CD4-positive, alpha-beta T cell treated with Interleukin-2 at 100 ng/mL for 4 hours (primary cell): ENCODE data around the gene NLRC3.

Experiments used
- DNase-seq: peaks from one replicate; pipeline ENCODE4 v3.0.0-alpha.2; 2020; ENCODE audit warnings: low spot score

NLRC3 gene

GRCh38 chr16:3548445-3548844 lies 28.8 kb downstream of the NLRC3 start:
- no peak for DNase-seq

- DNase-seq, result no peak
These were observed 30.1 kb downstream of the NLRC3 start for GRCh38 chr16:3546986-3547682.

DNA sequence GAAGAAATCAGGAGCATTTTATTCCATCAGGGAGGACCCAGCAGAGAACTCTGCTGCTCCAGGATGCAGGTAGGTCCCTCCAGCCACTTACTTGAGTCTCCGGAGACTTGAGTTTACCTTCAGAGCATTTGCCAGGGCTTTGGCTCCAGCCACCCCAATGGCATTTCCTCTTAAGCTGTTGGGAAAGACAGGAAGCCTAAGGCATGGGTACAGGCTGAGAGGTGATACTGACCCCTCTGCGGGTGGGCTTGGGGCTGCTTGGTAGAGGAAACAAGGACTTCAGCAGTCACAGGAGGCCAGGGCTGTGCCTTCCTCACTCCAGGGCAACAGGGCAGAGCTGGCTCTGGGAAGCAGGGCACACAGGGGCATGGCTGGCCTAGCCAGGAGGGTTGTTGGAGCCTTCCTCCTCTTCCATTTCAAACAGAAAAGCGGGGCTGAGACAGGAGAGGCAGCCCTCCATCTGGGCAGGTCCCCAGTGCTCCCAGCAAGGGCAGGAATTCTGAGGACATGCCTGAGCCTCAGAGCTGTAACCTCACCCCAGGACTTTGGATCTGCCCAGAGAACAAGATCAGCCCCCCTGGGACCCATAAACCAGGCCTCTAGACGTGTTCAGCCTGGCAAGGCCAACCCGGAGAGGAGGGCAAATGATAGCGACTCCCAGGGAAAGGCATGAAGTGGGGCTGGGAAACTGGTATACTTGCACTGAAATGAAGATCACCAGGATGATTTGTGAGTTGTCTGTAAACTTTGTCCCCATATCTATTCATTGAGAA lies 34.4 kb downstream of the NLRC3 start:
- no peak for DNase-seq

- DNase-seq, result no peak
These were observed 35.6 kb downstream of the NLRC3 start for GRCh38 chr16:3541527-3542155.

DNA sequence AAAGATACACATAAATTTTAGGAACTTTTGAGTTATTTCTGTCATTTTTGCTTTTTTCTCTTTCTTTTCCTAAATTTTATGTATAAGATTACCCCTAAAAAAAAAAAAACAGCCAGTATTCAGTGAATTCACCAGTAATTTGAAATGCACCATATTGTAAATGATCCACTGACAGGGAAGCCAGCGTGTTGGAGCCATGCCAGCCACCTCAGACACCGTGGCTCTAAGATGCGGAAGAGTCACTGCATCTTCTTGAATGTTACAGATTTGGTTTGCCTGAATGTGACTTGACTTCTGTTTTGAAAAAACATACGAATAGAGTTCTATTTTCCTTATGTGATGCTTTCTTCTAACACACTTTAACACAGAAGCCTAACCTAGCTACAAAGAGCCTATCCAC lies 39.0 kb downstream of the NLRC3 start:
- DNase-seq, result no peak

DNA sequence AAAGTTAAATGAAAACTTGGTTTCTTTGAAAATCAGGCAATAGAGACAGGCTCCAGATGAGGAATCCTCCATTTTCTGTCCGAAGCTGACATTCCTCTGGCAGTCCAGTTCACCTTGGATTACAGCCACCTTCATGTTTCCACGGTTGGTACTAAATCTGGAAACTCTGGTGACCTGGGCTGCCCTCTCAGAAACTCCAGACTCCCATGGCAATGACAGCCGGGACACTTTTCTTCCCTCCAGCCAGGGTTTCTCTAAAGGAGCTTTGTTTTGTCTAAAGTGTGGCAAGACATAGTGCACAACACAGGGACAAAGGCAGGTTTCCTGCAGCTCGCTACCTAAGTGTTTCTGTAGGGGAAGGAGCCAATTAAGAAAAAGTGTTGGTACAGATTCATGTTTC lies 40.4 kb downstream of the NLRC3 start:
- no peak for DNase-seq

GRCh38 chr16:3536271-3536731 lies 40.9 kb downstream of the NLRC3 start:
- DNase-seq, result no peak

DNA sequence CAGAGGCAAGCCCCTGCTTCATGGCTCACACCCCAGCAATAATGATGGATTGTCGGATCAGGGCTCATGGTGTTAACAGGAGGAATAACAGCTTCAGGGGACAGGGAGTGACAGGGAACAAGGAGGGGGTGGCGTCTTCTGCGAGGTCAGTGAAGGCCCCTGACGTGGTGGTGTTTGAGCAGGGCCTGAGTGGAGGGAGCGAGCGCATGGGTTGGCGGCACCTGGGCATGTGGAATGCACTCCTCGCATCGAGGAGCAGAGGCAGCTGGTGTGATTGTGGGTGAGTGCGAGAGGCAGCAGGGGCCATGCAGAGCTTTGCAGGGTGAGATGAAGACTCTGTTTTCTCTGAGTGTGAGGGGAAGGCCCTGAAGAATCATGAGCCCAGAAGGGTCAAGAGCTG lies 43.1 kb downstream of the NLRC3 start:
- no peak for DNase-seq

DNA sequence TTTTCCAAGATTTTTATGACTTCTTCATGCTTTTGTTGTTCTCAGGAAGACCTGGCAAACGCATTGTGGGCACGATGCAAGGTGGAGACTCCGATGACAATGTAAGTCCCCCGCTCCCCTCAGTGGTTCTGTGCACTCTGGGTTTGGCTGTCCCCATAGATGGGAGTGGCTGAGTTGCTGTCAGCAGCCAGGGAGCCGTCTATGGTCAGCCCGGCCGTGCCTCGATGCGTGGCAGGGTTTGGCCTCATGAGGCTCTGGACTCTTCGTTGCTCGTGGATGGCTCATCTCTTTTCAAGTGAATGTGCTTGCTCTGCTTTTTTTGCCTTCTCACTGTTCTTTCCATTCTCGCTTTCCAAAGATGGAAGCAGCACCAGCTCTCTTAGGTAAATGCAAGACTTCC lies 44.5 kb downstream of the NLRC3 start:
- DNase-seq, result no peak

- DNase-seq, result no peak
These were observed 46.8 kb downstream of the NLRC3 start for GRCh38 chr16:3530371-3530914.

- DNase-seq, result no peak
These were observed 48.0 kb downstream of the NLRC3 start for GRCh38 chr16:3529175-3529574.

DNA sequence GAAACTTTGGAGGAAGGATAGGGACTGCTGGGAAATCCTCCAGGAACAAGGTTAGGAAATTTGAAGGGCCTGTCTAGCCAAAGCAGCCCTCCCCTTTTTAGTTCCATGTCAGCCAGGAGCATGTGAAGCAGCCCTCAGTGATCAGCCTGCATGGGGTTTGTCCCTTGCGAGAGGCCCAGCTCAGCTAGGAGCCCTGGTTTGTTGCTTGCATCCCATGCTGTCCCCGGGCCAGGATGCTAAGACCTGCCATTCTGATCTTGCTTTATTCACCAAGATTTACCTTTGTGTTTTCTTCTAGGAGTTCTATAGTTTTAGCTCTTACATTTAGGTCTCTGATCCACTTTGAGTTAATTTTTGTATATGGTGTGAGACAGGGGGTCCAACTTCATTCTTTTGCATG lies 48.8 kb downstream of the NLRC3 start:
- no peak for DNase-seq

- DNase-seq, result peak; percentile 57
These were observed 49.9 kb downstream of the NLRC3 start for GRCh38 chr16:3527216-3527829.

DNA sequence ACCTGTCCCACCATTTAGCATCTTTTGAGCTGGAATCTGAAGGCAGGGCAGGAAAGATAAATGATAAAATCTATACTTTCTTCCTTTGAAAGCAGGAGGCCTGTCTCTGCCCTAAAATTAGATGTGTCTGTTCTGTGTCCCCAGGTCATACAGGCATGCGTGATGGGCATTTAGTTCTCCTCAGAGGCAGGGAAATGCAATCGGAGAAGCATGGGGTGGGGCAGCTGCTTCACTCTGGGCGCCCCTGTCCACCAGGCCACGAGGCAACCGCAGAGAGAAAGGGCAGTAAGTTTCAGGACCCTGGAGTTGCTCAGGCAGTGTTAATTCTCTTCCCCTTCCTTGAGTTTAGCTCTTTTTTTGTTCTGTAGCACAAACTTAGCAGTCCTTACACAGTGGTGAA lies 51.3 kb downstream of the NLRC3 start:
- no peak for DNase-seq

GRCh38 chr16:3523281-3523680 lies 53.9 kb downstream of the NLRC3 start:
- DNase-seq, result no peak

DNA sequence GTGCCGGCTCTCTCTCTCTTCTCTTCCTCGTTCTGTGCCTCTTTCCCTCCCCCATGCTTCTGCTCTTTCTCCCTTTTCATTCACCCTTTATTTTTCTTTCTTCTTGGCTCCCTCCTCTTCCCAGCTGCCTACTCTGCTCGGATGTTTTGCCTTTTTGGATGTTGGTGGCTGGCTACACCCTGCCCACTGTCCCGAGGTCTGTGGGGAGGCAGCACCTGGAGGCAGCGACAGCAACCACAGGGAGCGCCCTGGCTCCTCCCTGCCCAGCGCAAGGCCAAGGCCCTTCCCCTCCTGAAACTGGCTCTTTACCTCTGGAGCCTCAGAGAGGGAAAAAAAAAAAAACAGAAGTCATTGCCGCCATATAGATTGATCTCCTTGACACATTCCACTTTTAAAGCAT lies 56.4 kb downstream of the NLRC3 start:
- no peak for DNase-seq

GRCh38 chr16:3520413-3520812 lies 56.8 kb downstream of the NLRC3 start:
- no peak for DNase-seq

GRCh38 chr16:3519581-3519980 lies 57.6 kb downstream of the NLRC3 start:
- DNase-seq, result no peak

- no peak for DNase-seq
These were observed 58.2 kb downstream of the NLRC3 start for GRCh38 chr16:3518986-3519348.

DNA sequence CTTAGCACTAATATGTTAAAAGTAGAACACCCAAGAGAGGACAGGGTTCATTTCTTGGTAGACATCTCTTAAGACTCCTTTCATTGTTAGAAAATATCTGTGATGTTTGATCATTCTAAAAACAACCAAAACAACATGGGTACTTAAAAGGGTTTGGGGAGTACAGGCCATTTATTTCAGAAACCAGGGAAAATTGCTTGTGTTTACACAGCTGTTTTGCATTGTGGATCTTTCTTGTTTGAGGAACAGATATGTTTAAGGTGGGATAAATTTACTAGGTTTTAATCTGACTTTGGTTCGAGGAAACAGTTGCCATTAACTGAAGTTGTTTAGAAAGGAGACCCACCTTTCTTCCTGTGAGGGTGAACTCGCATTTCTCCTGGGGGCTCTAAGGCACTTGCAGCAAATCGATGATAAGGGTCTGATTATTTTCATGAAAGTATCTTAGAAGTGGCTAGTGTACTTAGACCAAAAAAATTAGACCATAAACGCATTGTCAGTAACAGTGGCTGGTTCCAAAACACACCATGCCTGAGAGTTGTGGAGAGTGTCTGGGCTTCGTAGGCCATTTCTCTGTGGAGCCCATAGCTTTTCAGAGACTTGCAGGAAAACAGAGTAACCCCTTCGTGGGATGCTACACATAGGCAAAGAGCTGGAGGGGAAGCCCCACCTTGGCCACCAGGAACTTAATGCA lies 58.8 kb downstream of the NLRC3 start:
- no peak for DNase-seq

- no peak for DNase-seq
These were observed 61.3 kb downstream of the NLRC3 start for GRCh38 chr16:3515897-3516296.

DNA sequence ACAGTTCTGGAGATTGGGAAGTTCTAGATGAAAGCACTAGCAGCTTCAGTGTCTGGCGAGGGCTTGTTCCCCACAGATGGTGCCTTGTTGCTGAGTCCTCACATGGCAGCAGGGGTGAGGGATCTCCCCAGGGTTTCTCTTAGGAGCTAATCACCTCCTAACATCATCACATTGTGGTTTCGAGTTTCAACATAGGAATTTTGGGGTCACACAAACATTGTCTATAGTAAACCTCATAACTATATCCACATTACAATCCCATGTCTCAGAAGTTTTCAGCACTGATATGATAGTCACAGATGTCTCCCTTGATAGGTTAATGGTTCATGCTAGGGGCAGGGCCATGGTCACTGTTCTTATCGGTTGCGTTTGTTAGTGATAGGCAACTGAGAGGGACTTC lies 62.6 kb downstream of the NLRC3 start:
- no peak for DNase-seq
